ENCODE measurements around the gene RMND5A. TPM values are rescaled to one million over a fixed set of nuclear protein-coding genes. Genes with fewer than 3 reads are reported as not detected.

The RMND5A gene
- total RNA-seq, 1 donor from 2014 or later = 40.1 TPM

GRCh38 chr2:86750240-86750839 lies 30.2 kb downstream of the RMND5A start:
- H3K36me3 Mint-ChIP-seq (ENCODE audit: low read depth) = peaks cover 37% of the 10 kb centered on the region
- H3K4me3 Mint-ChIP-seq = no peak overlapping the region
- H3K4me1 Mint-ChIP-seq = peaks cover 35% of the 10 kb centered on the region
- H3K27me3 Mint-ChIP-seq (ENCODE audit: low read depth) = no peaks in the 10 kb centered on the region
- peaks cover 12% of the 10 kb centered on the region for H3K9me3 Mint-ChIP-seq
- H3K27ac Mint-ChIP-seq (ENCODE audit: unreplicated experiment) = no peak overlapping the region
- DNase-seq (ENCODE audit: low read depth, low spot score) = no peak
- TF ChIP-seq CTCF (conservative IDR thresholded peaks at IDR 0.05) = no peak

GRCh38 chr2:86751778-86752177 lies 31.7 kb downstream of the RMND5A start:
- no peak for TF ChIP-seq CTCF (conservative IDR thresholded peaks at IDR 0.05)
- peaks cover 12% of the 10 kb centered on the region for H3K9me3 Mint-ChIP-seq
- peaks cover 44% of the 10 kb centered on the region for H3K36me3 Mint-ChIP-seq (ENCODE audit: low read depth)
- DNase-seq (ENCODE audit: low read depth, low spot score) = no peak
- H3K27ac Mint-ChIP-seq (ENCODE audit: unreplicated experiment) = no peak overlapping the region
- H3K4me3 Mint-ChIP-seq = no peak overlapping the region
- peaks cover 35% of the 10 kb centered on the region for H3K4me1 Mint-ChIP-seq
- H3K27me3 Mint-ChIP-seq (ENCODE audit: low read depth) = no peaks in the 10 kb centered on the region

GRCh38 chr2:86752934-86753333 lies 32.8 kb downstream of the RMND5A start:
- Mint-ChIP-seq H3K36me3 (ENCODE audit: low read depth) (peaks cover 49% of the 10 kb centered on the region), H3K4me1 (peaks cover 31% of the 10 kb centered on the region), H3K4me3 (no peak overlapping the region), H3K9me3 (peaks cover 15% of the 10 kb centered on the region), H3K27me3 (ENCODE audit: low read depth) (no peaks in the 10 kb centered on the region), H3K27ac (ENCODE audit: unreplicated experiment) (no peak overlapping the region)
- DNase-seq (ENCODE audit: low read depth, low spot score) = no peak
- TF ChIP-seq CTCF (conservative IDR thresholded peaks at IDR 0.05) = no peak

GRCh38 chr2:86753606-86754005 lies 33.5 kb downstream of the RMND5A start:
- Mint-ChIP-seq H3K4me3 (peak overlapping the region; percentile 20), H3K36me3 (ENCODE audit: low read depth) (peaks cover 49% of the 10 kb centered on the region), H3K27ac (ENCODE audit: unreplicated experiment) (peak overlapping the region; percentile 54), H3K27me3 (ENCODE audit: low read depth) (no peaks in the 10 kb centered on the region), H3K4me1 (peaks cover 25% of the 10 kb centered on the region), H3K9me3 (peaks cover 15% of the 10 kb centered on the region)
- DNase-seq (ENCODE audit: low read depth, low spot score) = no peak
- no peak for TF ChIP-seq CTCF (conservative IDR thresholded peaks at IDR 0.05)

- peaks cover 18% of the 10 kb centered on the region for H3K36me3 Mint-ChIP-seq (ENCODE audit: low read depth)
- no peak for DNase-seq (ENCODE audit: low read depth, low spot score)
- H3K4me1 Mint-ChIP-seq = peaks cover 20% of the 10 kb centered on the region
- peaks cover 3% of the 10 kb centered on the region for H3K9me3 Mint-ChIP-seq
- H3K27ac Mint-ChIP-seq (ENCODE audit: unreplicated experiment) = no peak overlapping the region
- H3K4me3 Mint-ChIP-seq = no peak overlapping the region
- TF ChIP-seq CTCF (conservative IDR thresholded peaks at IDR 0.05) = no peak
- H3K27me3 Mint-ChIP-seq (ENCODE audit: low read depth) = no peaks in the 10 kb centered on the region
Observed at GRCh38 chr2:86758405-86758804, 38.3 kb downstream of the RMND5A start.

Measured in neural crest cell (in vitro differentiated cells).